ENCODE results near the gene SERGEF.
"Not testable (repeated sequence)": the region's sequence is repeated elsewhere in the genome, so short reads cannot be mapped to it uniquely, and the experiment has no call there.

Gene SERGEF

GRCh38 chr11:18000128-18000527 lies 12.7 kb downstream of the SERGEF start:
- not testable (repeated sequence) for DNase-seq

DNA sequence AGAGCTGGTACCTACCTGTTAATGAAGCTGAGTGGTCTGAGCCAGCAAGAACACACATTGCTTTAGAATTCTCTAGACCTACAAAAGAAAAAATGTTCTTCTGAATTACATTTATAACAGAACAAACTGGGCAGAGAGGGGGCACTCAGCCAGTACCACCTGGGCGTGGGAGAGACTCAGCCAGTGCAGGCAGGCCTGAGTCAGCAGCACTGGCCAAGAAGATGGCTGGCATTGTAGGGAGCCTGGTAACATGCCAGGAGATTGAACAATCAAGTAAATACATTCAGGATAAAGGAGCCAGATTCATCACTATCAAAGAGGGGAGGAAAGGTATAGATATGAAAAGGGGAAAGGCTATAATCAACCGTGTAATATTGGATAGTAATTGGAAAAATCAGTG lies 19.9 kb downstream of the SERGEF start:
- no peak for DNase-seq

DNA sequence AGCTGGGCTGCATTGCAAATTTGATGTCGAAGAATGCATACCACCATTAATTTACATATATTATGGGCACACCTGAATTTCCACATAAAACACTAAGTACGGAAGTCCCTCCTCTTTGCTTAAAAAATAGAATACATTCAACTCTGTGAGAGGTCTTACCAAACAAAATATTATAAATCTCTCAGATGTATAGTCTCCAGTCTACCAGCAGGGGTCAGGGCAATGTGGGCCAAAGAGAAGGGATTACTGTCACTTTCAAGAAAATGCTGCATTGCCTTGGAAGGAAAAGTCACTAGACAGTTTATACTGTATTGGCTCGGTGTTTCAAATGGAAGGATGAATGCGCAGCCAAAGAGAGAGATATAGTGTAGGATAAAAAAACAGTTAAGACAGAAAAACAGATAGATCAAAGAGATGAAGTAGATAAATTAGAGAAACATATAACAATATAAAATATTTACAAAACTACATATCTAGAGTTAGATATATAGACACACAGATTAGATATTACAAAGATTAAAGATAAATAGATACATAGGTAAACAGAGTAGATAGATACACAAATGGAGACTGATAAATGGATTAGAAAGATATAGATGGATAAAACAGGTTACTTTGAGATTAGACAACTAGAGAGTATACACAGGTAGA lies 20.9 kb downstream of the SERGEF start:
- DNase-seq: peak; percentile 23

DNA sequence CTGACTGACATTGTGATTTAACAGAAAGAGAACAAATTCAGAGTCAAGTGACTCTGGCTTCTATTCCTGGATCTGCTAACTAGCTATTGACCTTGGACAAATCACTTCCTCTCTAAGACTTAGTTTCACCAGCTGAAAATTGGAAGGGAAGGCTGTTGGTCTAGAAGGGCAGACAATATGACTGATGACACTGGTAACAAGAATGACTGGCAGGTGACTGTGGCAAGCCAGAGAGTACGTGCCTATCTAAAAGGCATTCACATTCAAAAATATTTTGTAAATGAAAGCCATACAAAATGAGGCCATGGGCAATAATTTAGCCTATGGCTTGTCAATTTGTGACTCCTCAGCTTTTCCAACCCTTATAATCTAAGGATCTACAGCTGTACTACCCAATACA lies 23.5 kb downstream of the SERGEF start:
- DNase-seq: no peak

GRCh38 chr11:17988465-17988864 lies 24.4 kb downstream of the SERGEF start:
- DNase-seq: no peak

DNA sequence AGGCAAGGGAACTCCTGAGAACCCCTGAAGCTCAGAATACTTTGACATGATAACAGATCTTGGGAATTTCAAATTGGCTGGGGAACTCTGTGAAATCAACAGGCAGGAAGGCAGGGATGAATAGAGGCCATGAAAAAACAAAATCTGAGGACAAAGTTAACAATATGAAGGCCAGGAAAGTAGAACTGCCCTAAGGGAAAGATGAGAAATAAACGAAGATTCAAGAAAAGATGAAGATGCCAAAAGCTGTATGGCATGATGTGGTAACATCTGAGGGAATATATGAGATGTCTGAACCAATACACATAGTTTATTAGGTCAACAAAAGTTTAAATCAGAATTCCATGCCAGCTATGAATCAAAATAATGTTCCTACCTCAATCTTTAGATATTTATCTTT lies 25.0 kb downstream of the SERGEF start:
- DNase-seq: no peak

DNA sequence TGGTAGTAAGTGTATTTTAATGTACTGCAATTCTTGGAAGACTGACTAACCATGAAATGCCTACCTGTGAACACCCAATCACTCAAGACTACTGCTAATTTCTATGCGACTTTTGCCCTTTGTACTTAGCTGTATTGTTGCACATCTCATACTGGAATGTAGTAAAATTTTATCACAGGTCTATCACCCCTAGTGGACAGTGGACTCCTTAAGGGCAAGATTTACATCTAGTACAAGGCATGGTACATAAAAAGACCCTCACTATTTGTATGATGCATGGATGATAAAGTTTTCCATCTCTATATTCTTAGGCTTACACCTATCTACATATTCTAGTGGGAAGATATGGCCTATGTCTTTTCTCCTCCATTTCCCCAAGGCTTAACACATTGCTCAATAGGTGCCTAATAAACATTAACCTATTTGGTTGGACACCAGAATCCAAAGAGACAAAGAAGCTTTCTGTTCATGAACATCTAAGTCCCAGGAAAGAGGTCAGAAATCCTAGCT lies 26.1 kb downstream of the SERGEF start:
- no peak for DNase-seq

DNA sequence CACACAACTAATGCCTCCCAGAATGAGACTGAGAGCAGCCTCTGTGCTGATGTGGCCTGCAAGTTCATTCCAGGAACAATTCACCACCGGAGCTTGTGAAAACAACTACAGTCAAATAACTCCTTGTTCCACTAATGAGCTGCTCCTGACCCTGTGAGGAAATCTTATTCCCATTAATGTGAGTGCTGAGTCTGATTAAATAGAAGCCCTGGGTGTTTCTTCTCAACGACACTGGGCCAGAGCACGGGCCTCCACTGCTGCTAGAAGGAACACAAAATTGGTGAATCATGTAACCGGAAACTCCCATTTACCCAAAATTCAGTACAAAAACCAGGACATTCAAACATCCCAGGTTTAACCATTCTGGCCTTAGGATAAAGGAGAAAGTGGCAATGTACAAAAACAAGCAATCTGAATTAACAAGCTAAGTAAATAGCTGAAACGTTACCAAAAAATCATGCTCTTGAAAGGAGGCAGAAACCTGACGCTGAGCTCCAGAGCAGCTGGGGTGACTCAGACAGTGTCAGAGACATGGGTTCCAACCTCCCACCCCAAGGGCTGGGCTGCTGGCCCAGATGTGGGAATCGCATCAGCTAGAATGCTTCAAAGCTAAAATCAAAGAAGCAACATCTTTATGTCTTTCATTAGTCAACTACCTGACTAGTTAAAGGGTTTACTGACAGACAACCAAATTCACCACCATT lies 26.7 kb downstream of the SERGEF start:
- no peak for DNase-seq

DNA sequence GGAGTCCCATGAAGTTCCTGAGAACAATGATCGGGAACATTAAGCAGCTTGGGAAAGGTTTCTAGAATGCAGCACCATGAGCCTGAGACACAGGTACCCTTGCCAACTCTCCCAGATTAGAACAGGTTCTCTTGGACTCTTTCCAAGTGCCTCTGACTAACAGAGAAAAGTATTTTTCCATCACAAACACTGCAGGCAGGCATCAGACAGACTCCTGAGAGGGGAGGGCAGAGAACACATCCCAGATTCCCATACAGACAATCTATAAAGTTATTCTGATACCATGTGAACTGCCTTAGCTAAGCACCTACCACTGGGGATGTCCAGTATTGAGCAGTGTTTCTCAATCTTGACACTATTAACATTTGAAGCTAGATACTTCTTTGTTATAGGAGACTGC lies 27.3 kb downstream of the SERGEF start:
- DNase-seq: no peak

- DNase-seq: no peak
These were observed 29.3 kb downstream of the SERGEF start for GRCh38 chr11:17983569-17983968.

GRCh38 chr11:17979770-17980371 lies 33.0 kb downstream of the SERGEF start:
- peak; percentile 10 for DNase-seq

DNA sequence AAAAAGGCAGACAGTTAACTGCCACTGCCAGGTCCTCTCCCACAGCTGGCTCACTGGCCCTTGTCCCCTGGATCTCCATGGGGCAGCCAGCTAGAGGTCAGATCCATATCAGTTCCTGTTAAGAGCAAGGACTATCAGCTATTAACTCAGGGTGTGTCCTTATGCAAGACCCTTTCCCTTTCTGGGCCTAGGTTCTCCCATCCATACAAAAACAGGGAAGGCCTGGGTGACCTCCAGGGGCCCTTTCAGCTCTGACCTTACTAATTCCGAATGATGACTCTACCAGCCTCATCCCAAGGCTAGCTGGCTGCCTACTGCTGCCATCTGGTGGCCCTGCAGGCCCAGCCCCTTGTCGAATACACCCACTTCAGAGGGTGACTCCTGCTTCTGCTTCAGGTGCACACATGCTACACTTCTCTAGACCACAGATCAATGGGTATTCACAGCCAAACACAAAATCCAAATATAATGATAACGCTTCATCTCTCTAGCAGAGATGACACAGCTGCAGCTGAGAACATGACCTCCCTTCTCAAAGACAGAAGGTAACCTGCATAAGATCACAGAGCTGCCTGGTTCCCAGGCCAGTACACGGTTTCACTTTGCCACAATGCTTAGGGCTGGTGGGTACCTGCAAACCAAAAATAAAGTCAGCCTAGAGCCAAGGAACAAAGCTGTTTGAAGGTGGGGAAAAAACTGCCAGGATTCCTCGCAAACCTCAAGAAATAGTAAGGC lies 34.1 kb downstream of the SERGEF start:
- DNase-seq: no peak

GRCh38 chr11:17976651-17977050 lies 36.2 kb downstream of the SERGEF start:
- DNase-seq: no peak

- no peak for DNase-seq
These were observed 38.6 kb downstream of the SERGEF start for GRCh38 chr11:17974246-17974645.

DNA sequence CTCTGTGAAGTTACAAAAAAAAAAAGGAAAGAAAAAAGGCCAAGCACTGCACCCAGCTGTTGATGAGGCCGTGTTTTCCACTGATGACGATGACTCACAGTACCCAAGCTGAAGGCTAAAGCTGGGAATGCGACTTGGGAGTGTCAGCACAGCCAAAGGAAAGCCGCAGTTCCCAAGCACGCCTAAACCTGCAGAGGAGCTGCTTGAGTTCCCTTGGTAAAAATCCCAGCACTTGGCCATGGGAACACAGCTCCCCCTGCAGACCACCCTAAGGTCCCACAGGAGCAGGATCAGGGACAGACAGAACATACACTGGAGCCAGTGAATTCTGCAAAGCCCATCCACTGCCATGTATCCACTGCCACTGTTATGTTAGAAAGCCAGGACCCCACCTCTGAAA lies 39.9 kb downstream of the SERGEF start:
- no peak for DNase-seq

DNA sequence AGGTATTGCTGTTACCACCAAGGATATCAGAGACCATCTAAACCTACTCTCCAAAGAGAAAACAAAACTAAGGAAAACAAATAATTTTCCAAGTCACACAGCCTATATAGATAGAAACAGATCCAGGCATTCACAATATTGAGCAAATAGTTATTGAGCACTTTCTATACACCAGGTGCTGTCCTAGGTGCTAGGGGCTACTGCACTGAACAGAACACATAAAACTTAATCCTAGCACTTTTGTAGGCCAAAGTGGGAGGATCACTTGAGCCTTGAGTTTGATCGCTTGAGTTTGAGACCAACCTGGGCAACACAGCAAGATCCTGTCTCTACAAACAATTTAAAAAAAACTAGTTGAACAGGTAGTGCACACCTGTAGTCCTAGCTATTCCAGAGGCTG lies 44.6 kb downstream of the SERGEF start:
- DNase-seq: no peak

- DNase-seq: no peak
These were observed 45.2 kb downstream of the SERGEF start for GRCh38 chr11:17967661-17968060.

- DNase-seq: no peak
These were observed 52.8 kb downstream of the SERGEF start for GRCh38 chr11:17960091-17960490.

DNA sequence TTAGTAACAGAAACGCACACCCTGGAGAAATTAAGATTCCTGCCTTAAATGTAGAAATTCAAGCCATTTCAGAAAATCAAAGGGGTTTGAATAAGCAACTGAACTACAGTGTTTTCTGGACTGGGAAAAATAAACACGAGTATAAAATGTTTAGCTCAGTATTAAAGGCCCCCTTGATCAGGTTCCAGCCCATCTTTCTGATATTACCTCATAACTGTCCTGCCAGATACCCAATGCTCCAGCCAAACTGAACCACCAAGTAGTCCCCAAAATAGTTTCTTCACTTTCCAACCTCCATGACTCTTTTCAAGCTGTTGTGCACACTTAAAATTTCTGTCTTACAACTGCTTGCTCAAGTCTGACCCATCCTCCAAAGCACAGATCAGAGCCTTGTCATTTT lies 54.4 kb downstream of the SERGEF start:
- DNase-seq: no peak

- no peak for DNase-seq
These were observed 58.2 kb downstream of the SERGEF start for GRCh38 chr11:17954395-17955252.

- DNase-seq: no peak
These were observed 60.4 kb downstream of the SERGEF start for GRCh38 chr11:17952487-17952886.

- no peak for DNase-seq
These were observed 61.0 kb downstream of the SERGEF start for GRCh38 chr11:17951685-17952388.

All from activated T-cell treated with anti-CD3 and anti-CD28 coated beads for 4 hours (primary cell).